Smooth muscle cell (in vitro differentiated cells): ENCODE data around the gene CHTF18. TPM values are rescaled to one million over a fixed set of nuclear protein-coding genes. Genes with fewer than 3 reads are reported as not detected.

Experiments
- DNase-seq: peaks from one replicate; lab custom pipeline; 2025; ENCODE audit not compliant: unreplicated experiment; lab: John Stamatoyannopoulos, UW
- H2AFZ ChIP-seq: fragments of 200-600 bp; sonication (generic); 2 replicates; pipeline ENCODE4 v1.6.0; 2016; ENCODE audit warnings: antibody characterized with exemption, low read depth, mild to moderate bottlenecking
- H3F3A ChIP-seq: fragments of 200-600 bp; sonication (generic); 2 replicates; pipeline ENCODE4 v1.6.0; 2017; ENCODE audit warnings: antibody characterized with exemption, low read depth
- H3K27ac ChIP-seq: fragments of 200-600 bp; sonication (generic); 2 replicates; pipeline ENCODE4 v1.5.1; 2016; ENCODE audit warnings: low read depth, mild to moderate bottlenecking
- H3K27me3 ChIP-seq: fragments of 200-600 bp; sonication (generic); 2 replicates; pipeline ENCODE4 v1.6.1; 2016; ENCODE audit warnings: low read depth, mild to moderate bottlenecking
- H3K36me3 ChIP-seq: fragments of 200-600 bp; sonication (generic); 2 replicates; pipeline ENCODE4 v1.5.1; 2016; ENCODE audit warnings: low read depth
- H3K4me1 ChIP-seq: fragments of 200-600 bp; sonication (generic); 2 replicates; pipeline ENCODE4 v1.5.1; 2016; ENCODE audit warnings: low read depth
- H3K4me2 ChIP-seq: fragments of 200-600 bp; sonication (generic); 2 replicates; pipeline ENCODE4 v1.6.0; 2016; ENCODE audit warnings: mild to moderate bottlenecking
- H3K4me3 ChIP-seq: fragments of 200-600 bp; sonication (generic); 2 replicates; pipeline ENCODE4 v1.5.1; 2016; ENCODE audit warnings: mild to moderate bottlenecking
- H3K79me2 ChIP-seq: fragments of 200-600 bp; sonication (generic); 2 replicates; pipeline ENCODE4 v1.6.0; 2016; ENCODE audit warnings: low read depth, mild to moderate bottlenecking
- H3K9ac ChIP-seq: fragments of 200-600 bp; sonication (generic); 2 replicates; pipeline ENCODE4 v1.6.0; 2016; ENCODE audit warnings: low read depth
- H3K9me3 ChIP-seq: fragments of 200-600 bp; sonication (generic); replicated peaks from 2 replicates; pipeline ENCODE4 v1.5.1; 2016; ENCODE audit warnings: low read depth
- H4K20me1 ChIP-seq: fragments of 200-600 bp; sonication (generic); 2 replicates; pipeline ENCODE4 v1.6.0; 2016; ENCODE audit warnings: low read depth
- WGBS: methylation state at CpG from one replicate; pipeline ENCODE4 v1.1.7; 2016; ENCODE audit warnings: low lambda C conversion rate; 5-methylcytosine and 5-hydroxymethylcytosine counted together
- polyA plus RNA-seq: library from polyadenylated mRNA; unstranded; fragments of >200 nt; fragmentation: Nextera tagmentation; extraction: Ambion mirVana; gene quantifications from 2 replicates; pipeline ENCODE4 v1.2.1, GENCODE V29; 2016
- total RNA-seq: library from RNA; depleted of rRNA; stranded (reverse); fragments of >200 nt; gene quantifications from 2 replicates; pipeline ENCODE4 v1.2.3, GENCODE V29; 2014
- TF ChIP-seq, protein P1 (sequence below): fragments of 200-600 bp; sonication (generic); IDR thresholded peaks from 2 replicates; pipeline ENCODE4 v1.5.1; 2017; ENCODE audit warnings: borderline replicate concordance, mild to moderate bottlenecking, antibody characterized with exemption; ENCODE audit not compliant: insufficient read depth, poor library complexity, severe bottlenecking

The CHTF18 gene
- total and polyA plus RNA-seq, 2 experiments from 2014 or later: 27.2 to 33.2 TPM

- TF ChIP-seq, protein P1, sequence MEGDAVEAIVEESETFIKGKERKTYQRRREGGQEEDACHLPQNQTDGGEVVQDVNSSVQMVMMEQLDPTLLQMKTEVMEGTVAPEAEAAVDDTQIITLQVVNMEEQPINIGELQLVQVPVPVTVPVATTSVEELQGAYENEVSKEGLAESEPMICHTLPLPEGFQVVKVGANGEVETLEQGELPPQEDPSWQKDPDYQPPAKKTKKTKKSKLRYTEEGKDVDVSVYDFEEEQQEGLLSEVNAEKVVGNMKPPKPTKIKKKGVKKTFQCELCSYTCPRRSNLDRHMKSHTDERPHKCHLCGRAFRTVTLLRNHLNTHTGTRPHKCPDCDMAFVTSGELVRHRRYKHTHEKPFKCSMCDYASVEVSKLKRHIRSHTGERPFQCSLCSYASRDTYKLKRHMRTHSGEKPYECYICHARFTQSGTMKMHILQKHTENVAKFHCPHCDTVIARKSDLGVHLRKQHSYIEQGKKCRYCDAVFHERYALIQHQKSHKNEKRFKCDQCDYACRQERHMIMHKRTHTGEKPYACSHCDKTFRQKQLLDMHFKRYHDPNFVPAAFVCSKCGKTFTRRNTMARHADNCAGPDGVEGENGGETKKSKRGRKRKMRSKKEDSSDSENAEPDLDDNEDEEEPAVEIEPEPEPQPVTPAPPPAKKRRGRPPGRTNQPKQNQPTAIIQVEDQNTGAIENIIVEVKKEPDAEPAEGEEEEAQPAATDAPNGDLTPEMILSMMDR: no peak
- H3K4me1 ChIP-seq: peaks cover 16% of the 10 kb centered on the region
- H4K20me1 ChIP-seq: no peaks in the 10 kb centered on the region
- 69% methylated on average over 8 of the region's 8 CpGs for WGBS
- no peak overlapping the region for H2AFZ ChIP-seq
- peaks cover 40% of the 10 kb centered on the region for H3K27me3 ChIP-seq
- no peak for DNase-seq
- H3K27ac ChIP-seq: no peak overlapping the region
- no peak overlapping the region for H3K9ac ChIP-seq
- H3K79me2 ChIP-seq: no peaks in the 10 kb centered on the region
- no peaks in the 10 kb centered on the region for H3F3A ChIP-seq
- no peak overlapping the region for H3K4me2 ChIP-seq
- H3K36me3 ChIP-seq: no peaks in the 10 kb centered on the region
- no peaks in the 10 kb centered on the region for H3K9me3 ChIP-seq
- no peak overlapping the region for H3K4me3 ChIP-seq
Observed at GRCh38 chr16:803754-804080, 15.3 kb downstream of the CHTF18 start.

DNA sequence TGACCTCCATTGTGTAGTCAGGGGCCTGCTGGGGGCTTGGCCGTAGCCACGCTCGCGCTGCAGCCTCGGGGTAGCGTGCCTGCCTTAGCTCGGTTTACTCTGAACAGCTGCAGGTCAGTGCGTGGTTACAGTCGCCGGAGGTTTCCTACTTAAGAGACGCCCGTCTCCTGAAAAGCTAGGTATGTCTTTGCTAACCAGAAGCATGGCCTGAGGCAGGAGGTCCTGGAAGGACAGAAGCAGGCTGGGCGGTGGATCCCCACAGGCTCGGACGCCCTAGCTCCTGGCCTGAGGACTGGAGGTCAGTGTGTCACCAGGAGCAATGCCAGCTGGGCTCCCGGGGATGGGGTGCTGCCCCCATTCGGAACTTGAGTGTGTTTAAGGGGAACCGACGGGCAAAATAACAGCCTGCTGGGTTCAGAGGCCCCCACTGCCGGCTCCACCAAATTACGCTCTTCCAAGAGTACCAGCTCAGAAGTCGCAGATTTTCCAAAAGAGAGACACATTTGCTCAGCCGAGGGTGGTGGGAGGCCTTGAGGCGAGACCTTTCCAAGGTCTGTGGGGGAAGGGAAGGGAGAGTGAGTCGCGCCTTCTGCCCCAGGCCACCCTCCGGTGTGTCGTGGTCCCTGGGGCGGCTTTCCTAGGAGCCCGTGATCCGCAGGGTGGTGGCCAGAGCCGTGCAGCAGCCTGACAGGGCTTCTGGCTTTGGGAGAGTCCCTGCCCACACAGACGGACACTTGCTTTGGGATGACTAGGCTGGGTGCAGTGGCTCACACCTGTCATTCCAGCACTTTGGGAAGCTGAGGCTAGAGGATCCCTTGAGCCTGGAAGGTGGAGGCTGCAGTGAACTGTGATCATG lies 16.0 kb downstream of the CHTF18 start:
- Histone ChIP-seq H3K9ac (no peak overlapping the region), H3K79me2 (no peaks in the 10 kb centered on the region), H3F3A (no peaks in the 10 kb centered on the region), H3K36me3 (no peaks in the 10 kb centered on the region), H3K27ac (no peak overlapping the region), H3K4me3 (no peak overlapping the region), H3K9me3 (no peaks in the 10 kb centered on the region), H2AFZ (no peak overlapping the region), H3K27me3 (peaks cover 35% of the 10 kb centered on the region), H4K20me1 (no peaks in the 10 kb centered on the region), H3K4me2 (no peak overlapping the region), H3K4me1 (peaks cover 16% of the 10 kb centered on the region)
- TF ChIP-seq, protein P1: no peak
- no peak for DNase-seq
- WGBS: 70% methylated on average over 33 of the region's 33 CpGs

DNA sequence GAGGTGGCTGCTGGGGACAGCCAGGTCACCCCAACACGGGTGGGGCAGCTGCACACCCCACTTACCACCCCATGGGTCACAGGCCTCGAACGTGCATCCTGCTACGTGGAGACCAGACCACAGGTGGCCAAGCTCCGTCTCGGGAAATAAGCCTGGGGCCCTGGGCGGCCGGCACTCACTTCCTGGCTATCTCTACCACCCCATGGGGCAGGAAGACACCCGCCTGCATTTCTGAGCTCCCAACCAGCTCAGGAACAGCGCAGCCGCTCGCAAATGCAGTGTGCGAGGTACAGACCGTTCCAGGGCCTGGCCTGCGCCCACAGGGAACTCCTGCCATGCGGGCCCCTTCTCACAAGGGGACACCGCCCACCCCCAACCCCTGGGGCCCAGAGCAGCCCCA lies 17.1 kb downstream of the CHTF18 start:
- Histone ChIP-seq H3K36me3 (no peaks in the 10 kb centered on the region), H2AFZ (no peak overlapping the region), H3K27ac (no peak overlapping the region), H3K4me1 (peaks cover 9% of the 10 kb centered on the region), H3K4me3 (no peak overlapping the region), H3K4me2 (no peak overlapping the region), H3K9me3 (no peaks in the 10 kb centered on the region), H3K79me2 (no peaks in the 10 kb centered on the region), H3F3A (no peaks in the 10 kb centered on the region), H3K27me3 (peaks cover 24% of the 10 kb centered on the region), H4K20me1 (no peaks in the 10 kb centered on the region), H3K9ac (no peak overlapping the region)
- no peak for DNase-seq
- 93% methylated on average over 17 of the region's 17 CpGs for WGBS
- TF ChIP-seq, protein P1: no peak
